Keratinocyte (primary cell): ENCODE measurements around the gene NRN1L. TPM values are rescaled to one million over a fixed set of nuclear protein-coding genes. Genes with fewer than 3 reads are reported as not detected.
"Not testable (repeated sequence)": the region's sequence is repeated elsewhere in the genome, so short reads cannot be mapped to it uniquely, and the experiment has no call there.

Experiments
- DNase-seq: peaks from one replicate; pipeline ENCODE4 v3.0.0-alpha.2; 2011; ENCODE audit warnings: low read depth, missing footprints, low spot score
- FAIRE-seq: peaks from 2 replicates; lab custom pipeline; 2011; peaks lifted over from hg19 to GRCh38; lab: Jason Lieb, UNC
- H2AFZ ChIP-seq: 2 replicates; pipeline ENCODE4 v1.6.0; 2012; ENCODE audit warnings: low read length, control low read depth, inconsistent platforms; ENCODE audit not compliant: control insufficient read depth
- H3K27ac ChIP-seq: 2 replicates; pipeline ENCODE4 v1.5.1; 2011; ENCODE audit warnings: low read length; ENCODE audit not compliant: control insufficient read depth, insufficient read depth
- H3K27me3 ChIP-seq: 3 replicates; pipeline ENCODE4 v1.6.0; 2011; ENCODE audit warnings: low read length; ENCODE audit not compliant: control insufficient read depth, insufficient read depth; ENCODE audit errors: extremely low read depth
- H3K36me3 ChIP-seq, 2 experiments: 2 replicates in 1 of 2; 3 replicates in 1 of 2; pipeline ENCODE4 v1.5.1; 2011; ENCODE audit warnings: low read length in 2 of 2, mild to moderate bottlenecking in 1 of 2; ENCODE audit not compliant: control insufficient read depth in 2 of 2, insufficient read depth in 2 of 2; ENCODE audit errors: extremely low read depth in 1 of 2
- H3K4me1 ChIP-seq: 3 replicates; pipeline ENCODE4 v1.5.1; 2011; ENCODE audit warnings: low read length; ENCODE audit not compliant: control insufficient read depth, insufficient read depth; ENCODE audit errors: extremely low read depth
- H3K4me2 ChIP-seq: 3 replicates; pipeline ENCODE4 v1.6.0; 2011; ENCODE audit warnings: low read depth, low read length; ENCODE audit not compliant: control insufficient read depth, insufficient read depth; ENCODE audit errors: extremely low read depth
- H3K4me3 ChIP-seq, 3 experiments: fragments of 200-600 bp in 1 of 3; sonication (generic) in 1 of 3; 2 replicates in 2 of 3; 3 replicates in 1 of 3; pipeline ENCODE4 v1.5.1; 2011 to 2016; ENCODE audit warnings: low read length in 3 of 3, mild to moderate bottlenecking in 3 of 3, control low read depth in 2 of 3, inconsistent platforms in 1 of 3, low read depth in 1 of 3, mixed read lengths in 1 of 3, mixed run types in 1 of 3, moderate library complexity in 1 of 3; ENCODE audit not compliant: control insufficient read depth in 2 of 3, insufficient read depth in 2 of 3; ENCODE audit errors: extremely low read depth in 1 of 3
- H3K79me2 ChIP-seq: 2 replicates; pipeline ENCODE4 v1.6.0; 2012; ENCODE audit warnings: low read length; ENCODE audit not compliant: control insufficient read depth, insufficient read depth
- H3K9ac ChIP-seq: 3 replicates; pipeline ENCODE4 v1.6.0; 2011; ENCODE audit warnings: low read length; ENCODE audit not compliant: control insufficient read depth, insufficient read depth; ENCODE audit errors: extremely low read depth
- H3K9me1 ChIP-seq: 3 replicates; pipeline ENCODE4 v1.6.0; 2011; ENCODE audit warnings: low read length; ENCODE audit not compliant: control insufficient read depth, insufficient read depth; ENCODE audit errors: extremely low read depth
- H3K9me3 ChIP-seq: 2 replicates; pipeline ENCODE4 v1.5.1; 2012; ENCODE audit warnings: low read depth, low read length; ENCODE audit not compliant: control insufficient read depth
- H4K20me1 ChIP-seq: 3 replicates; pipeline ENCODE4 v1.6.0; 2011; ENCODE audit warnings: low read length; ENCODE audit not compliant: control insufficient read depth, insufficient read depth; ENCODE audit errors: extremely low read depth
- EZH2 ChIP-seq: IDR thresholded peaks from one replicate; pipeline ENCODE4 v1.6.1; 2012; ENCODE audit warnings: inconsistent platforms, mild to moderate bottlenecking, low read length, moderate library complexity
- dilution Hi-C: fragments of 300-500 bp; cut with MboI; formaldehyde crosslinking; loops from one replicate; pipeline ENCODE4 v1.7.0; 2020; ENCODE audit warnings: low sequenced_read_pairs; ENCODE audit not compliant: extremely low pct_ligation_motif_present
- polyA plus RNA-seq, 5 experiments: library from polyadenylated mRNA; depleted of rRNA in 3 of 5; stranded (reverse) in 3 of 5; stranded (forward) in 1 of 5; unstranded in 1 of 5; fragments of >200 nt; gene quantifications; 1 replicate in 1 of 5; 2 replicates in 3 of 5; 3 replicates in 1 of 5; pipeline versions ENCODE4 v1.2.1 to v1.2.3, GENCODE V29; 2011 to 2012; ENCODE audit warnings: missing spikeins in 2 of 5, low read depth in 1 of 5, low replicate concordance in 1 of 5
- TF ChIP-seq, protein P1 (sequence below), 3 experiments: IDR thresholded peaks in 1 of 3; conservative IDR thresholded peaks in 1 of 3; optimal IDR thresholded peaks in 1 of 3; 2 replicates in 2 of 3; 3 replicates in 1 of 3; pipeline versions ENCODE3 to v1.5.1; 2011; ENCODE audit warnings: low read length in 3 of 3, mild to moderate bottlenecking in 3 of 3, moderate library complexity in 2 of 3, control low read depth in 1 of 3, inconsistent platforms in 1 of 3; ENCODE audit not compliant: insufficient read depth in 2 of 3; ENCODE audit errors: extremely low read depth in 1 of 3

NRN1L gene
- polyA plus RNA-seq, 1 donor (not counting 4 experiments of a cell fraction or from before 2014, with no cell fraction given), result not detected

- no peak overlapping the region for H3K27ac ChIP-seq
- no peaks in the 10 kb centered on the region for H3K9me3 ChIP-seq
- no peak overlapping the region for H3K4me3 ChIP-seq
- FAIRE-seq (no peak), DNase-seq (no peak)
- TF ChIP-seq EZH2, result no peak
- TF ChIP-seq, protein P1, sequence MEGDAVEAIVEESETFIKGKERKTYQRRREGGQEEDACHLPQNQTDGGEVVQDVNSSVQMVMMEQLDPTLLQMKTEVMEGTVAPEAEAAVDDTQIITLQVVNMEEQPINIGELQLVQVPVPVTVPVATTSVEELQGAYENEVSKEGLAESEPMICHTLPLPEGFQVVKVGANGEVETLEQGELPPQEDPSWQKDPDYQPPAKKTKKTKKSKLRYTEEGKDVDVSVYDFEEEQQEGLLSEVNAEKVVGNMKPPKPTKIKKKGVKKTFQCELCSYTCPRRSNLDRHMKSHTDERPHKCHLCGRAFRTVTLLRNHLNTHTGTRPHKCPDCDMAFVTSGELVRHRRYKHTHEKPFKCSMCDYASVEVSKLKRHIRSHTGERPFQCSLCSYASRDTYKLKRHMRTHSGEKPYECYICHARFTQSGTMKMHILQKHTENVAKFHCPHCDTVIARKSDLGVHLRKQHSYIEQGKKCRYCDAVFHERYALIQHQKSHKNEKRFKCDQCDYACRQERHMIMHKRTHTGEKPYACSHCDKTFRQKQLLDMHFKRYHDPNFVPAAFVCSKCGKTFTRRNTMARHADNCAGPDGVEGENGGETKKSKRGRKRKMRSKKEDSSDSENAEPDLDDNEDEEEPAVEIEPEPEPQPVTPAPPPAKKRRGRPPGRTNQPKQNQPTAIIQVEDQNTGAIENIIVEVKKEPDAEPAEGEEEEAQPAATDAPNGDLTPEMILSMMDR (optimal IDR thresholded peaks at IDR 0.05 in 1 of 3, IDR thresholded peaks at IDR 0.05 in 1 of 3, conservative IDR thresholded peaks at IDR 0.05 in 1 of 3; ENCODE audit: extremely low read depth in 1 of 3, insufficient read depth in 2 of 3, low read length in 3 of 3), result no peak
- no peak overlapping the region for H3K4me2 ChIP-seq
- dilution Hi-C loops, result no loop called here
- H3K4me1 ChIP-seq, result peaks cover 29% of the 10 kb centered on the region
- no peak overlapping the region for H3K9ac ChIP-seq
- peaks cover 4% of the 10 kb centered on the region for H3K79me2 ChIP-seq
- peaks cover 11% of the 10 kb centered on the region for H3K9me1 ChIP-seq
- peaks cover 13% of the 10 kb centered on the region for H4K20me1 ChIP-seq
- peaks cover 4 to 7% of the 10 kb centered on the region in 2 experiments for H3K36me3 ChIP-seq
- H3K27me3 ChIP-seq, result no peaks in the 10 kb centered on the region
- no peak overlapping the region for H2AFZ ChIP-seq
These were observed 30.2 kb downstream of the NRN1L start for GRCh38 chr16:67914758-67915495.

DNA sequence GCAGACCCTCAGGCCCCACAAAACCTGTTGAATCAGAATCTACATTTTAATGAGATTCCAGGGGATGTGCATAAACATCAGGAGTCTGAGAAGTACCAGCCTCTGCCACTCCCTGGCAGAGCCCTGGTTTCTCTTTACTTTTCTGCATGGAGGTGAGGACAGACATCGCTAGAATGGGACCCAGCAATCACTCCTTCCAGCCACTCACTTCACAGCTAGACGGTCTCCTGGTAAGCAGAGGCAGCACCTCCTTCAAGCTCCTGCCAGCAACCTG is 30.7 kb downstream of the NRN1L start:
- H3K27me3 ChIP-seq, H3K4me2 ChIP-seq, H3K79me2 ChIP-seq, H2AFZ ChIP-seq, dilution Hi-C loops, H3K27ac ChIP-seq, H3K9me3 ChIP-seq, DNase-seq, H3K9ac ChIP-seq, H3K36me3 ChIP-seq, H3K4me3 ChIP-seq: not testable (repeated sequence)
- peak; percentile 69 for FAIRE-seq
- Histone ChIP-seq H3K4me1 (peaks cover 27% of the 10 kb centered on the region), H4K20me1 (peaks cover 14% of the 10 kb centered on the region), H3K9me1 (peaks cover 11% of the 10 kb centered on the region)
